ENCODE data around the gene NPHP4. TPM values are rescaled to one million over a fixed set of nuclear protein-coding genes. Genes with fewer than 3 reads are reported as not detected.

Gene NPHP4
- polyA plus RNA-seq, 2 of the 4 experiments (the other 2 are of a cell fraction), result 2.9 to 5.1 TPM

- TF ChIP-seq MAFK (IDR thresholded peaks at IDR 0.05; ENCODE audit: partially characterized antibody) (no peak), BCL3 (IDR thresholded peaks at IDR 0.05) (no peak)
These were observed 14.7 kb upstream of the NPHP4 start (continued) for GRCh38 chr1:6006882-6007281.

GRCh38 chr1:6005276-6005917 lies 13.2 kb upstream of the NPHP4 start:
- Histone ChIP-seq H3K4me1 (no peaks in the 10 kb centered on the region), H3K4me3 (no peak overlapping the region), H3K4me2 (no peak overlapping the region), H3K27ac (no peak overlapping the region), H3K9me3 (no peaks in the 10 kb centered on the region)
- TF ChIP-seq BHLHE40 (IDR thresholded peaks at IDR 0.05; ENCODE audit: low read depth, low read length), result no peak
- TF ChIP-seq NPAS2 (CRISPR knock-in tag; IDR thresholded peaks at IDR 0.05; ENCODE audit: borderline replicate concordance), result no peak
- TF ChIP-seq ESRRA (IDR thresholded peaks at IDR 0.05; ENCODE audit: borderline replicate concordance, low read length), result no peak
- TF ChIP-seq ZNF302 (CRISPR knock-in tag; IDR thresholded peaks at IDR 0.05), result no peak
- TF ChIP-seq MAFK (IDR thresholded peaks at IDR 0.05; ENCODE audit: partially characterized antibody), result no peak
- no peak for TF ChIP-seq ATOH8 (CRISPR knock-in tag; IDR thresholded peaks at IDR 0.05; ENCODE audit: low read depth)
- TF ChIP-seq KDM1A (IDR thresholded peaks at IDR 0.05; ENCODE audit: low read depth), result no peak
- TF ChIP-seq USF2 (IDR thresholded peaks at IDR 0.05), result no peak
- TF ChIP-seq HES2 (IDR thresholded peaks at IDR 0.05), result no peak
- TF ChIP-seq RCOR1 (IDR thresholded peaks at IDR 0.05; ENCODE audit: low read depth, low read length), result no peak
- TF ChIP-seq HOXA7 (CRISPR knock-in tag; IDR thresholded peaks at IDR 0.05), result no peak
- TF ChIP-seq RNF2 (IDR thresholded peaks at IDR 0.05; ENCODE audit: borderline replicate concordance, low read depth), result no peak
- FAIRE-seq, result no peak
- ChIA-PET POLR2A (no interaction called here), CTCF (no interaction called here)
- no peak for DNase-seq (ENCODE audit: low read depth in 1 of 2, low spot score in 1 of 2)
- no peak for ATAC-seq
- 56% methylated on average over 6 of the region's 10 CpGs for WGBS (ENCODE audit: missing lambda C conversion rate)

GRCh38 chr1:6004412-6005123 lies 12.3 kb upstream of the NPHP4 start:
- Histone ChIP-seq H3K4me1 (no peaks in the 10 kb centered on the region), H3K4me3 (no peak overlapping the region), H3K27ac (no peak overlapping the region), H3K4me2 (no peak overlapping the region), H3K9me3 (no peaks in the 10 kb centered on the region)
- ATAC-seq, result no peak
- ChIA-PET POLR2A (no interaction called here), CTCF (interaction anchor here (1.7 kb wide), 1 partner anchor 9 kb away, joined by 5 read pairs; no protein-coding TSS in a partner anchor)
- no peak for FAIRE-seq
- DNase-seq (ENCODE audit: low read depth in 1 of 2, low spot score in 1 of 2), result no peak
- WGBS (ENCODE audit: missing lambda C conversion rate), result 88% methylated on average over 9 of the region's 11 CpGs
- TF ChIP-seq CEBPB (IDR thresholded peaks at IDR 0.05) (no peak), BCL3 (IDR thresholded peaks at IDR 0.05) (no peak), RFX5 (IDR thresholded peaks at IDR 0.05) (no peak), PHF8 (IDR thresholded peaks at IDR 0.05; ENCODE audit: borderline replicate concordance, low read depth) (no peak), EP300 (IDR thresholded peaks at IDR 0.05) (no peak), CHD2 (IDR thresholded peaks at IDR 0.05; ENCODE audit: low read length, partially characterized antibody) (no peak), REST (IDR thresholded peaks at IDR 0.05) (no peak), HOXB13 (CRISPR knock-in tag; IDR thresholded peaks at IDR 0.05; ENCODE audit: low read depth) (no peak), JUN (IDR thresholded peaks at IDR 0.05) (no peak), ZC3H11A (IDR thresholded peaks at IDR 0.05) (no peak), FOSB (CRISPR knock-in tag; IDR thresholded peaks at IDR 0.05) (no peak), CTCF (IDR thresholded peaks at IDR 0.05) (no peak)
